Upper lobe of left lung (tissue), 4 donors: Measurements from ENCODE around the gene HDAC5.

ENCODE experiments used
- EP300 ChIP-seq, 4 donors: sonication (generic); formaldehyde crosslinking; IDR thresholded peaks; one replicate each; pipeline ENCODE4 v1.5.1; 2017; ENCODE audit warnings: antibody characterized with exemption in 4 of 4, control low read depth in 2 of 4
- POLR2A ChIP-seq, 4 donors: fragments of 450-650 bp; IDR thresholded peaks; one replicate each; pipeline ENCODE4 v1.5.1; 2016 to 2017; ENCODE audit warnings: antibody characterized with exemption in 4 of 4, mild to moderate bottlenecking in 2 of 4
- POLR2AphosphoS5 ChIP-seq, 2 donors: sonication (generic); formaldehyde crosslinking; IDR thresholded peaks; one replicate each; pipeline ENCODE4 v1.5.1; 2017; ENCODE audit warnings: antibody characterized with exemption in 2 of 2
- TF ChIP-seq, protein P1 (sequence below), 6 experiments: fragments of 450-650 bp in 4 of 6; fragments of 200-600 bp in 2 of 6; sonication (generic) in 2 of 6; IDR thresholded peaks; one replicate each; pipeline ENCODE4 v1.5.1; 2016 to 2019; ENCODE audit warnings: antibody characterized with exemption in 6 of 6

DNA sequence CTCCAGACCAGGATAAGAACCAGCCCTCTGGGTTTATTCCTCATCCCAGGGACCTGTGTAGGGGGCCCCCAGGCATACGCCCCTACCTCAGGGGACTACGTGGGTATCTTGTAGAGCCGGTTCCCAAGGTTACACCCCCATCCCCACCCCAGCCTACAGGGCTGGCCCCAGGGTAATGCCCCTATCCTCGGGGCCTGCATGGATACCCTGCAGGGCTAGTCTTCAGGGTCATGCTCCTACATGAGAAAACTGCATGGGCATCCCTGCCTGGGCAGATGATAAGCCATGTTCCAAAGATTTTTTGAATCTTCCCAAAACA is 14.2 kb downstream of the HDAC5 start:
- TF ChIP-seq POLR2A (IDR thresholded peaks at IDR 0.05) (no peak), POLR2AphosphoS5 (IDR thresholded peaks at IDR 0.05) (no peak), EP300 (IDR thresholded peaks at IDR 0.05) (no peak)
- TF ChIP-seq, protein P1, sequence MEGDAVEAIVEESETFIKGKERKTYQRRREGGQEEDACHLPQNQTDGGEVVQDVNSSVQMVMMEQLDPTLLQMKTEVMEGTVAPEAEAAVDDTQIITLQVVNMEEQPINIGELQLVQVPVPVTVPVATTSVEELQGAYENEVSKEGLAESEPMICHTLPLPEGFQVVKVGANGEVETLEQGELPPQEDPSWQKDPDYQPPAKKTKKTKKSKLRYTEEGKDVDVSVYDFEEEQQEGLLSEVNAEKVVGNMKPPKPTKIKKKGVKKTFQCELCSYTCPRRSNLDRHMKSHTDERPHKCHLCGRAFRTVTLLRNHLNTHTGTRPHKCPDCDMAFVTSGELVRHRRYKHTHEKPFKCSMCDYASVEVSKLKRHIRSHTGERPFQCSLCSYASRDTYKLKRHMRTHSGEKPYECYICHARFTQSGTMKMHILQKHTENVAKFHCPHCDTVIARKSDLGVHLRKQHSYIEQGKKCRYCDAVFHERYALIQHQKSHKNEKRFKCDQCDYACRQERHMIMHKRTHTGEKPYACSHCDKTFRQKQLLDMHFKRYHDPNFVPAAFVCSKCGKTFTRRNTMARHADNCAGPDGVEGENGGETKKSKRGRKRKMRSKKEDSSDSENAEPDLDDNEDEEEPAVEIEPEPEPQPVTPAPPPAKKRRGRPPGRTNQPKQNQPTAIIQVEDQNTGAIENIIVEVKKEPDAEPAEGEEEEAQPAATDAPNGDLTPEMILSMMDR (IDR thresholded peaks at IDR 0.05): no peak
